Stimulated activated CD4-positive, alpha-beta T cell treated with anti-CD3 and anti-CD28 coated beads, TNF-alpha, amount 100 ng/mL, for 48 hours (primary cell): ENCODE measurements around the gene SNCAIP.

Experiments used
- DNase-seq, 3 donors: peaks; one replicate each; pipeline ENCODE4 v3.0.0-alpha.2; 2020; ENCODE audit warnings: low read depth in 3 of 3

The SNCAIP gene

GRCh38 chr5:122500245-122501088 lies 188.4 kb downstream of the SNCAIP start:
- no peak for DNase-seq

- no peak for DNase-seq
These were observed 189.0 kb downstream of the SNCAIP start for GRCh38 chr5:122501089-122501435.

GRCh38 chr5:122507045-122507444 lies 195.0 kb downstream of the SNCAIP start:
- no peak for DNase-seq

DNA sequence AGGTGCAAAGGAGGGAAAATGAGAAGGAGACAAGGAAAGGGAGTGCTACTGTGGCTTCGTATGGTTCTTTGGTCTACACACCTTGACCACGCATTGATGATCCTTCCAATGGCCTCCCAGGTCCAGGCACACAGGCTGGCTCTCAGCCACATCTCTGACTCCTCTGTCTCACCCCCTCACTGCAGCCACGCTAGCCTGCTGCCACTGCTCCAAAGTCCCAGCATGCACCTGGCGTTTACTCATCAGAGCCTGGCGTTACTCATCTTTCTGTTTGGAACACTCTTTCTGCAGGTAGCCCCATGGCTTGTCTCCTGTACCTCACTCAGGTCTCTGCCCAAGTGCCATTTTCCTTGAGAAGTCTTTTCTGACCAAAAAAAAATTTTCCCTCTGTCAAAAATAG lies 195.5 kb downstream of the SNCAIP start:
- DNase-seq: no peak

DNA sequence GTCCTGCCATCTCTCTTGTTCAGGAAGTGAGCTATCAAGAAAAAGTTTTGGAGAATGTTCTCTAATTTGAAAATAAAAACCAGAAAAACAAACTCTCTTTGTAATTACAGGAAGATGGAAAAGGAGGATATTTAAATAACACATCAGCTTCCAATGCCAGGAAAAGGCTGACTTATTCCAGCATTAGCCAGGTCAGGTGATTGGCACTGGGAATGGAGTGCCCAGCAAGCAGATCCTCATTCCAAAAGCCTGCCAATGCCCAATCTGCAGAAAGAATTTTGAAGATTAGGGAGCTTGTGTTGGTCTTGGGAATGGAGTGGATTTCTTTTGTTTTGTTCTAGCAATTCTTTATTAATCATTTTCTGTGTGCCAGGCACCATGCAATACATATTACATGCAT lies 196.6 kb downstream of the SNCAIP start:
- no peak for DNase-seq
